Measurements from ENCODE around the gene SART3. TPM values are rescaled to one million over a fixed set of nuclear protein-coding genes. Genes with fewer than 3 reads are reported as not detected.

The SART3 gene
- total and polyA plus RNA-seq, 8 donors, result 11.7 to 106 (median 51.1) TPM

- Histone ChIP-seq H3K36me3 (peaks cover 25 to 47% (median 47%) of the 10 kb centered on the region in 4 donors), H3K4me1 (peaks cover 29 to 82% (median 59%) of the 10 kb centered on the region in 4 donors), H3K4me3 (peak overlapping the region; percentile 88 to 99 (median 97)), H3K9me3 (no peaks in the 10 kb centered on the region), H3K27me3 (no peaks in the 10 kb centered on the region), H3K27ac (peak overlapping the region in 4 of 5 donors; percentile 87 to 96 (median 90))
- WGBS, 5 donors, result 0 to 4% (median 2%) methylated on average over 1 of the region's 1 CpG
- no peak for TF ChIP-seq EP300 (IDR thresholded peaks at IDR 0.05)
- TF ChIP-seq CTCF (IDR thresholded peaks at IDR 0.05), result peak in 1 of 7 experiments; percentile 14
- TF ChIP-seq POLR2A (IDR thresholded peaks at IDR 0.05), result no peak
- no peak for DNase-seq
- intact Hi-C loops (cut with DNase I; ENCODE audit: low total_unique reads), result loop anchor here (10.0 kb wide), 1 partner anchor 241 kb away; no protein-coding TSS in a partner anchor
Observed at GRCh38 chr12:108563804-108564151, 2.8 kb upstream of the SART3 start.

- Histone ChIP-seq H3K9me3 (no peaks in the 10 kb centered on the region), H3K4me1 (peaks cover 34 to 82% (median 64%) of the 10 kb centered on the region in 4 donors), H3K36me3 (peaks cover 23 to 43% (median 42%) of the 10 kb centered on the region in 4 donors), H3K27me3 (no peaks in the 10 kb centered on the region), H3K4me3 (peak overlapping the region; percentile 88 to 99 (median 97)), H3K27ac (peak overlapping the region; percentile 87 to 96 (median 89))
- WGBS, 5 donors, result 0 to 2% (median 1%) methylated on average over 14 of the region's 14 CpGs
- intact Hi-C loops (cut with DNase I; ENCODE audit: low total_unique reads), result loop anchor here (10.0 kb wide), 1 partner anchor 242 kb away; no protein-coding TSS in a partner anchor
- DNase-seq, result peak; percentile 81 to 95
- TF ChIP-seq POLR2AphosphoS5 (IDR thresholded peaks at IDR 0.05), result peak; percentile 35 to 80 (median 48)
- TF ChIP-seq EP300 (IDR thresholded peaks at IDR 0.05), result no peak
- peak in 5 of 7 experiments; percentile 62 to 89 (median 77) for TF ChIP-seq CTCF (IDR thresholded peaks at IDR 0.05)
- no peak for TF ChIP-seq POLR2A (IDR thresholded peaks at IDR 0.05)
Observed at GRCh38 chr12:108563136-108563803, 2.3 kb upstream of the SART3 start.

- 0 to 1% (median 0%) methylated on average over 42 to 72 of the region's 72 CpGs for WGBS, 5 donors
- Histone ChIP-seq H3K4me3 (peak within 1 kb of the TSS; percentile 88 to 99 (median 97)), H3K36me3 (peaks cover 22 to 43% (median 37%) of the 10 kb centered on the region in 4 donors), H3K4me1 (peaks cover 37 to 82% (median 70%) of the 10 kb centered on the region in 4 donors), H3K27me3 (no peaks in the 10 kb centered on the region), H3K27ac (peak within 1 kb of the TSS; percentile 87 to 96 (median 89)), H3K9me3 (no peaks in the 10 kb centered on the region)
- TF ChIP-seq POLR2AphosphoS5 (IDR thresholded peaks at IDR 0.05) (peak; percentile 89 to 97 (median 91)), POLR2A (IDR thresholded peaks at IDR 0.05) (peak in 1 of 4 donors; percentile 20), EP300 (IDR thresholded peaks at IDR 0.05) (no peak), CTCF (IDR thresholded peaks at IDR 0.05) (no peak)
- peak; percentile 98 to 99 for DNase-seq
- intact Hi-C loops (cut with DNase I; ENCODE audit: low total_unique reads), result loop anchor here (10.0 kb wide), 1 partner anchor 242 kb away; no protein-coding TSS in a partner anchor
Observed at GRCh38 chr12:108562348-108563135, 1.6 kb upstream of the SART3 start, which contains the start of gene ISCU. TSS of gene ISCU (plus strand) at chr12:108562596. CDS start at chr12:108562623, 27 bp downstream.

DNA sequence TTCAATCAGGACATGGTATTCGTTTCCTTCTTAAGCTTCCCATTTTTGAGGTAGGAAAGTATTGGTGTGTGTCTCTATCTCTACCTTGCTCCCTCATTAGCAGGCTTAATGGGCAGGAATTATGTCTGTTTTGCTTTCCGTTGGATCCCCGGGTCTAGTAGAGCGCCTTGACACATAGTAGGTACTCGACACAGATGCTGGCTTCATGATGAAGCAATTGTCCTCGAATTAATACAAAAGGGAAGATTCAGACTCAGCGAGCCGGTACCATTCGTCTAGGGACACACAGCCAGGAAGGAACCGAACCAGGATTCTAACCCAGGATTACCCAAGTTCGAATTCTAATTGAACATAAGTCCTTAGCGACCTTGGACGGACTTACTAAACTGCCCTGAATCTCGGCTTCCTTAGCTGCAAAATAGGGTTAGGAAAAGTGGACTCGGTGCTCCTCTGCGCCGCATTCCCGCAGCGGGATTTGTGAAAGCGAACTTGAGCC is 927 bp upstream of the SART3 start:
- TF ChIP-seq POLR2AphosphoS5 (IDR thresholded peaks at IDR 0.05) (no peak), EP300 (IDR thresholded peaks at IDR 0.05) (no peak), CTCF (IDR thresholded peaks at IDR 0.05) (no peak), POLR2A (IDR thresholded peaks at IDR 0.05) (no peak)
- Histone ChIP-seq H3K4me3 (peak overlapping the region; percentile 88 to 99 (median 97)), H3K27ac (peak overlapping the region; percentile 68 to 96 (median 89)), H3K4me1 (peaks cover 37 to 82% (median 73%) of the 10 kb centered on the region in 4 donors), H3K27me3 (no peaks in the 10 kb centered on the region), H3K36me3 (peaks cover 16 to 43% (median 33%) of the 10 kb centered on the region in 4 donors), H3K9me3 (no peaks in the 10 kb centered on the region)
- 0 to 1% (median 1%) methylated on average over 20 of the region's 20 CpGs for WGBS, 5 donors
- no peak for DNase-seq
- intact Hi-C loops (cut with DNase I; ENCODE audit: low total_unique reads), result loop anchor here (10.0 kb wide), 1 partner anchor 243 kb away; no protein-coding TSS in a partner anchor
